Astrocyte of the hippocampus (primary cell): ENCODE measurements around the gene VN1R4.
"Not testable (repeated sequence)": the region's sequence is repeated elsewhere in the genome, so short reads cannot be mapped to it uniquely, and the experiment has no call there.

Source experiments
- DNase-seq: peaks from one replicate; pipeline ENCODE4 v3.0.0; 2011; ENCODE audit warnings: low read depth, low spot score

The VN1R4 gene

GRCh38 chr19:53267623-53268022 is at the start of gene VN1R4:
VN1R4 (minus strand) TSS chr19:53267723; CDS start chr19:53267665, 58 bp downstream.
- not testable (repeated sequence) for DNase-seq

GRCh38 chr19:53311897-53312296 is 44.4 kb upstream of the VN1R4 start:
- no peak for DNase-seq

GRCh38 chr19:53311044-53311443 is 43.5 kb upstream of the VN1R4 start:
- no peak for DNase-seq

GRCh38 chr19:53308339-53308811 is 40.9 kb upstream of the VN1R4 start:
- no peak for DNase-seq

GRCh38 chr19:53301341-53301740 is 33.8 kb upstream of the VN1R4 start:
- not testable (repeated sequence) for DNase-seq

GRCh38 chr19:53294786-53295441 is 27.4 kb upstream of the VN1R4 start:
- DNase-seq = peak; percentile 5

- DNase-seq = no peak
Measured at GRCh38 chr19:53290758-53291549, 23.4 kb upstream of the VN1R4 start.

GRCh38 chr19:53285087-53285486 is 17.6 kb upstream of the VN1R4 start:
- DNase-seq = no peak

GRCh38 chr19:53281947-53282346 is 14.4 kb upstream of the VN1R4 start:
- not testable (repeated sequence) for DNase-seq

GRCh38 chr19:53275480-53275879 is 8.0 kb upstream of the VN1R4 start:
- DNase-seq = no peak

- DNase-seq = no peak
Measured at GRCh38 chr19:53272044-53272443, 4.5 kb upstream of the VN1R4 start.

- not testable (repeated sequence) for DNase-seq
Measured at GRCh38 chr19:53269861-53270260, 2.3 kb upstream of the VN1R4 start.

- not testable (repeated sequence) for DNase-seq
Measured at GRCh38 chr19:53257715-53258342, 9.7 kb downstream of the VN1R4 start, which contains the start of gene VN1R2. VN1R2 (plus strand) TSS chr19:53258292; CDS start chr19:53258376, 84 bp downstream.

GRCh38 chr19:53254411-53255341 is 12.8 kb downstream of the VN1R4 start, which contains the start of gene ZNF677:
ZNF677 (minus strand) TSS chr19:53254873; CDS start chr19:53251550, 3,323 bp downstream.
- peak; percentile 94 for DNase-seq

- no peak for DNase-seq
Measured at GRCh38 chr19:53246498-53246897, 21.0 kb downstream of the VN1R4 start.

GRCh38 chr19:53237114-53237777 is 30.3 kb downstream of the VN1R4 start:
- DNase-seq = no peak

- DNase-seq = no peak
Measured at GRCh38 chr19:53224606-53225005, 42.9 kb downstream of the VN1R4 start.

GRCh38 chr19:53222716-53223115 is 44.8 kb downstream of the VN1R4 start:
- DNase-seq = not testable (repeated sequence)
